ENCODE results near the gene PLPP4.

PLPP4 gene

DNA sequence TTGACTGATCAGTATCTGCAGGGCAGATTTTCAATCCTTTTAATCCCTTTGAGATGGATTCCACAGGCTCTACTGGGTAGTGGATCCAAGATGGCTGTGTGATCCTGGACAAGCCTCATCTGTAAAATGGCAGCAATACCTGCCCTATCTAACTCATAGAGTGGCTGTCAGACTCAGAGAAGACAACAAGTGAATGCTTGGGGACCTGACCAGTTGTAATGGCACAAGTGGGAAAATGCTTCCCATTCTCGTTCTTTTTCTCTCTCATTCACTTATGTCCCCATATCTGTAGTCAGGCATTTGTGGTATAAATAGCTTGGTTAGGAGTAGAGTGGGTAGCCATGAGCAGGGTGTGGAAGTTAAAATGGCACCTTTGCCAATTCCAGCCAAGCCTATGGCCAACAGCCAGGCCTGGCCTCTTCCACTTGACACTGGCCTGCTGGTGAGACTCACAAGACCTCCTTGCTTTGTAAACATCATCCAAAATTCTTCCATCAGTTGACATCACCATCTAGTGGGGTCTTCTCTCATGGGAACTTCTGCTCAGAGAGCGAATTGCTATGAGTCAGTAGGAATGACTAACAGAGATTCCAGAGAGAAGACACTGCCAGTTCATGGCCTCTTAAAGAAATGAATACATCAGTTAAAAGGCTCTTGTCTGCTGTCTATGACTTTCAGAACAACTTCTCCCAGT lies 150.1 kb downstream of the PLPP4 start:
- DNase-seq (ENCODE audit: low read depth in 1 of 2, low spot score in 1 of 2): no peak
- H3K27me3 ChIP-seq (ENCODE audit: insufficient read depth, poor library complexity, severe bottlenecking): peaks cover 5% of the 10 kb centered on the region
- H3K4me3 ChIP-seq (replicated peaks; ENCODE audit: insufficient read depth, low read length): no peak overlapping the region
- no peak overlapping the region for H3K27ac ChIP-seq (replicated peaks)
- TF ChIP-seq, protein P1, sequence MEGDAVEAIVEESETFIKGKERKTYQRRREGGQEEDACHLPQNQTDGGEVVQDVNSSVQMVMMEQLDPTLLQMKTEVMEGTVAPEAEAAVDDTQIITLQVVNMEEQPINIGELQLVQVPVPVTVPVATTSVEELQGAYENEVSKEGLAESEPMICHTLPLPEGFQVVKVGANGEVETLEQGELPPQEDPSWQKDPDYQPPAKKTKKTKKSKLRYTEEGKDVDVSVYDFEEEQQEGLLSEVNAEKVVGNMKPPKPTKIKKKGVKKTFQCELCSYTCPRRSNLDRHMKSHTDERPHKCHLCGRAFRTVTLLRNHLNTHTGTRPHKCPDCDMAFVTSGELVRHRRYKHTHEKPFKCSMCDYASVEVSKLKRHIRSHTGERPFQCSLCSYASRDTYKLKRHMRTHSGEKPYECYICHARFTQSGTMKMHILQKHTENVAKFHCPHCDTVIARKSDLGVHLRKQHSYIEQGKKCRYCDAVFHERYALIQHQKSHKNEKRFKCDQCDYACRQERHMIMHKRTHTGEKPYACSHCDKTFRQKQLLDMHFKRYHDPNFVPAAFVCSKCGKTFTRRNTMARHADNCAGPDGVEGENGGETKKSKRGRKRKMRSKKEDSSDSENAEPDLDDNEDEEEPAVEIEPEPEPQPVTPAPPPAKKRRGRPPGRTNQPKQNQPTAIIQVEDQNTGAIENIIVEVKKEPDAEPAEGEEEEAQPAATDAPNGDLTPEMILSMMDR (IDR thresholded peaks at IDR 0.05; ENCODE audit: insufficient read depth, low read length): no peak
- TF ChIP-seq, protein P2, sequence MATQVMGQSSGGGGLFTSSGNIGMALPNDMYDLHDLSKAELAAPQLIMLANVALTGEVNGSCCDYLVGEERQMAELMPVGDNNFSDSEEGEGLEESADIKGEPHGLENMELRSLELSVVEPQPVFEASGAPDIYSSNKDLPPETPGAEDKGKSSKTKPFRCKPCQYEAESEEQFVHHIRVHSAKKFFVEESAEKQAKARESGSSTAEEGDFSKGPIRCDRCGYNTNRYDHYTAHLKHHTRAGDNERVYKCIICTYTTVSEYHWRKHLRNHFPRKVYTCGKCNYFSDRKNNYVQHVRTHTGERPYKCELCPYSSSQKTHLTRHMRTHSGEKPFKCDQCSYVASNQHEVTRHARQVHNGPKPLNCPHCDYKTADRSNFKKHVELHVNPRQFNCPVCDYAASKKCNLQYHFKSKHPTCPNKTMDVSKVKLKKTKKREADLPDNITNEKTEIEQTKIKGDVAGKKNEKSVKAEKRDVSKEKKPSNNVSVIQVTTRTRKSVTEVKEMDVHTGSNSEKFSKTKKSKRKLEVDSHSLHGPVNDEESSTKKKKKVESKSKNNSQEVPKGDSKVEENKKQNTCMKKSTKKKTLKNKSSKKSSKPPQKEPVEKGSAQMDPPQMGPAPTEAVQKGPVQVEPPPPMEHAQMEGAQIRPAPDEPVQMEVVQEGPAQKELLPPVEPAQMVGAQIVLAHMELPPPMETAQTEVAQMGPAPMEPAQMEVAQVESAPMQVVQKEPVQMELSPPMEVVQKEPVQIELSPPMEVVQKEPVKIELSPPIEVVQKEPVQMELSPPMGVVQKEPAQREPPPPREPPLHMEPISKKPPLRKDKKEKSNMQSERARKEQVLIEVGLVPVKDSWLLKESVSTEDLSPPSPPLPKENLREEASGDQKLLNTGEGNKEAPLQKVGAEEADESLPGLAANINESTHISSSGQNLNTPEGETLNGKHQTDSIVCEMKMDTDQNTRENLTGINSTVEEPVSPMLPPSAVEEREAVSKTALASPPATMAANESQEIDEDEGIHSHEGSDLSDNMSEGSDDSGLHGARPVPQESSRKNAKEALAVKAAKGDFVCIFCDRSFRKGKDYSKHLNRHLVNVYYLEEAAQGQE (IDR thresholded peaks at IDR 0.05; ENCODE audit: insufficient replicate concordance, low read depth): no peak
- TF ChIP-seq GABPA (IDR thresholded peaks at IDR 0.05; ENCODE audit: low read depth) (no peak), POLR2AphosphoS5 (IDR thresholded peaks at IDR 0.05; ENCODE audit: low read depth) (no peak), SPI1 (IDR thresholded peaks at IDR 0.05; ENCODE audit: borderline replicate concordance, low read depth) (no peak)

DNA sequence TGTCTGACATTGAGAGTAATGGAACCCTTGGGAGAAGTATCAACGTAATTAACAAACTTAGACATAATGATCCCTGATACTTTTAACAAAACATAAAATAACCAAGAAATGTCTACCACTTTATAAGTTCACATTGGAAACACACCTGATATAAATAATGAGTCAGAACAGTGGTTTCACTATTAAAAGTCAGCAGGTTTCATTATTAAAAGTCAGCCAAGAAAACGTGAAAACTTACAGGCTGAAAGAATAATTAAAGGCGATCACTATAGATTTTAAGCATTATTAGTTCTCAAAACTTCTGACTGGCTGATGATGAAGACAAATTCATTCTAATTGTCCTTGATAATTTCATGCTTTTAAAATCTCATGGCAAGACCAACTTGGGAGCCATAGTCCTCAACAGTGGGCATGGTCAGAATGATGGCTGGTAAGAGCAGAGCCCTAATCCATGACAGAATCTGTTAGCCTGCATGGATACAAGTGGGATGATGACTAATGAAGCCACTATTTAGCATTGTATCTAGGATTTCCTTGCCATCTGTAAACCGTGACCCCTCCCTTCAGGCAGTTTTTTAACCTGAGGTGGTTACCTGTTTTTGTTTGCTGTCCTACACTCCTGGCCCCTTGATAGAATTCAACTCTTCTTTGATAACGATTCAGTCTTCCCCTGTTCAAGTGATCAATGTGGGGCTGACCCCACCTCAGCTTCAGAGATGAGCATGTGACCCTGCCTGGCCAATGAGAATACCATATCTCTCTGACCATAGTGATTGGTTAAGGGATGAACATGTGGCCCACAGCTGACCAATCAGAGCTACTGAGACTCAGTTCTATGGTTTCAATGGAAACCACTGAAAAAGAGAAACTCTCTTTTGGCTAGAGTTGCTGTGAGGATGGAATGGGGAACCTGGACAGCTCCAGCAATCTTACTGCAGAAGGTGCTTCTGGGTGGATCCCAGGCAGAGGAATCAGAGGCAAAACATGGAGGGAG lies 151.0 kb downstream of the PLPP4 start:
- no peak for DNase-seq (ENCODE audit: low read depth in 1 of 2, low spot score in 1 of 2)
- Histone ChIP-seq H3K27ac (replicated peaks) (no peak overlapping the region), H3K4me3 (replicated peaks; ENCODE audit: insufficient read depth, low read length) (no peak overlapping the region), H3K27me3 (ENCODE audit: insufficient read depth, poor library complexity, severe bottlenecking) (peaks cover 5% of the 10 kb centered on the region)
- TF ChIP-seq, protein P1 (IDR thresholded peaks at IDR 0.05; ENCODE audit: insufficient read depth, low read length): no peak
- TF ChIP-seq, protein P2 (IDR thresholded peaks at IDR 0.05; ENCODE audit: insufficient replicate concordance, low read depth): no peak
- TF ChIP-seq SPI1 (IDR thresholded peaks at IDR 0.05; ENCODE audit: borderline replicate concordance, low read depth) (no peak), POLR2AphosphoS5 (IDR thresholded peaks at IDR 0.05; ENCODE audit: low read depth) (no peak), GABPA (IDR thresholded peaks at IDR 0.05; ENCODE audit: low read depth) (no peak)

DNA sequence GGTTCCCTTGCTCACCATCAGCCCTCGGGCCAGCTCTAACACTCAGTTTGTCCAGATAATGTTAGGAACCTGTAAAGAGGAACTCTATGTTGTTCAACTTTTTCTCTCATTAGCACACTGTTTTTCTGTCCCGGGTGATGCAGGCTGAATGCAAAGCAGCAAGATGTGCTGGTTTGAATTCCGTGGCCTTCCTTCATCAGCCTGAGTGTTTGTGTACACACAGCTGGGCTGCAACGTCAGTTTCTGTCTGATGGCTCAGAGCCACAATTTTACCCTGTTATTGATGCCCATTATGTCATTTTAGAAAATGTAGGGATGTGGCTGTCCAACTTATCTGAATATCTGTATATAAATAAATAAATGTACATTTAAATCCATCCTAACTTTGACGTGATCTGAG lies 152.0 kb downstream of the PLPP4 start:
- TF ChIP-seq, protein P2 (IDR thresholded peaks at IDR 0.05; ENCODE audit: insufficient replicate concordance, low read depth): no peak
- no peak for TF ChIP-seq SPI1 (IDR thresholded peaks at IDR 0.05; ENCODE audit: borderline replicate concordance, low read depth)
- TF ChIP-seq, protein P1 (IDR thresholded peaks at IDR 0.05; ENCODE audit: insufficient read depth, low read length): no peak
- TF ChIP-seq POLR2AphosphoS5 (IDR thresholded peaks at IDR 0.05; ENCODE audit: low read depth): no peak
- no peak for TF ChIP-seq GABPA (IDR thresholded peaks at IDR 0.05; ENCODE audit: low read depth)
- no peak for DNase-seq (ENCODE audit: low read depth in 1 of 2, low spot score in 1 of 2)
- Histone ChIP-seq H3K27me3 (ENCODE audit: insufficient read depth, poor library complexity, severe bottlenecking) (peaks cover 5% of the 10 kb centered on the region), H3K4me3 (replicated peaks; ENCODE audit: insufficient read depth, low read length) (no peak overlapping the region), H3K27ac (replicated peaks) (no peak overlapping the region)

All from HL-60 (cell line).